ENCODE measurements around the gene SARDH. TPM values are rescaled to one million over a fixed set of nuclear protein-coding genes. Genes with fewer than 3 reads are reported as not detected.

The SARDH gene
- total and polyA plus RNA-seq, 2 of the 13 experiments (the other 11 are each of a cell fraction or from before 2014, with no cell fraction given), result 11.6 to 34.9 TPM

DNA sequence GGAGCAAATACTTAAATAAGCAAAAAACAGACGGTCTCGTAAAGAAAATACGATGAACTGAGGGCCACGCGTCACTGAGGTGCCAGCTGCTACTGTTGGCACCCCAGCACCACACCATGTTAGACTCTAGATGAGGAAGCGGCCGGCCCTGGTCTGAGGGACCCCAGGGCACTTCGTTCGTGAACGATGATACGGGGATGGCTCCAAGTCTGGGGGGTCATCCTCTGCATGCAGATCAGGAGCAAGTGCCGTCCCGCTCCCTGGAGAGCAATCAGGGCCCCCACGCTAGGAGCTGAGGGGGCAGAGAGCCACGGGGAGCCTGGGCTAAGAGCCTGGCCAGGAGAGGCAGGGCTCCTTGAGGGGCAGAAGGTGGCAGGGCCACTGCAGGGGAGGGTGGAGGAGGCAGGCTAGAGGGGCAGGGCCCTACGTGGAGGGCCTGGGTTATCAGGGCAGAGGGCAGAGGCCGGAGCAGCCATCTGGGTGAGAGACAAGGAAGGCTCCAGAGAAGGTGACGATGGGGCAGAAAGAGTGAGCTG lies 24.1 kb downstream of the SARDH start (continued):
- TF ChIP-seq, protein P1, sequence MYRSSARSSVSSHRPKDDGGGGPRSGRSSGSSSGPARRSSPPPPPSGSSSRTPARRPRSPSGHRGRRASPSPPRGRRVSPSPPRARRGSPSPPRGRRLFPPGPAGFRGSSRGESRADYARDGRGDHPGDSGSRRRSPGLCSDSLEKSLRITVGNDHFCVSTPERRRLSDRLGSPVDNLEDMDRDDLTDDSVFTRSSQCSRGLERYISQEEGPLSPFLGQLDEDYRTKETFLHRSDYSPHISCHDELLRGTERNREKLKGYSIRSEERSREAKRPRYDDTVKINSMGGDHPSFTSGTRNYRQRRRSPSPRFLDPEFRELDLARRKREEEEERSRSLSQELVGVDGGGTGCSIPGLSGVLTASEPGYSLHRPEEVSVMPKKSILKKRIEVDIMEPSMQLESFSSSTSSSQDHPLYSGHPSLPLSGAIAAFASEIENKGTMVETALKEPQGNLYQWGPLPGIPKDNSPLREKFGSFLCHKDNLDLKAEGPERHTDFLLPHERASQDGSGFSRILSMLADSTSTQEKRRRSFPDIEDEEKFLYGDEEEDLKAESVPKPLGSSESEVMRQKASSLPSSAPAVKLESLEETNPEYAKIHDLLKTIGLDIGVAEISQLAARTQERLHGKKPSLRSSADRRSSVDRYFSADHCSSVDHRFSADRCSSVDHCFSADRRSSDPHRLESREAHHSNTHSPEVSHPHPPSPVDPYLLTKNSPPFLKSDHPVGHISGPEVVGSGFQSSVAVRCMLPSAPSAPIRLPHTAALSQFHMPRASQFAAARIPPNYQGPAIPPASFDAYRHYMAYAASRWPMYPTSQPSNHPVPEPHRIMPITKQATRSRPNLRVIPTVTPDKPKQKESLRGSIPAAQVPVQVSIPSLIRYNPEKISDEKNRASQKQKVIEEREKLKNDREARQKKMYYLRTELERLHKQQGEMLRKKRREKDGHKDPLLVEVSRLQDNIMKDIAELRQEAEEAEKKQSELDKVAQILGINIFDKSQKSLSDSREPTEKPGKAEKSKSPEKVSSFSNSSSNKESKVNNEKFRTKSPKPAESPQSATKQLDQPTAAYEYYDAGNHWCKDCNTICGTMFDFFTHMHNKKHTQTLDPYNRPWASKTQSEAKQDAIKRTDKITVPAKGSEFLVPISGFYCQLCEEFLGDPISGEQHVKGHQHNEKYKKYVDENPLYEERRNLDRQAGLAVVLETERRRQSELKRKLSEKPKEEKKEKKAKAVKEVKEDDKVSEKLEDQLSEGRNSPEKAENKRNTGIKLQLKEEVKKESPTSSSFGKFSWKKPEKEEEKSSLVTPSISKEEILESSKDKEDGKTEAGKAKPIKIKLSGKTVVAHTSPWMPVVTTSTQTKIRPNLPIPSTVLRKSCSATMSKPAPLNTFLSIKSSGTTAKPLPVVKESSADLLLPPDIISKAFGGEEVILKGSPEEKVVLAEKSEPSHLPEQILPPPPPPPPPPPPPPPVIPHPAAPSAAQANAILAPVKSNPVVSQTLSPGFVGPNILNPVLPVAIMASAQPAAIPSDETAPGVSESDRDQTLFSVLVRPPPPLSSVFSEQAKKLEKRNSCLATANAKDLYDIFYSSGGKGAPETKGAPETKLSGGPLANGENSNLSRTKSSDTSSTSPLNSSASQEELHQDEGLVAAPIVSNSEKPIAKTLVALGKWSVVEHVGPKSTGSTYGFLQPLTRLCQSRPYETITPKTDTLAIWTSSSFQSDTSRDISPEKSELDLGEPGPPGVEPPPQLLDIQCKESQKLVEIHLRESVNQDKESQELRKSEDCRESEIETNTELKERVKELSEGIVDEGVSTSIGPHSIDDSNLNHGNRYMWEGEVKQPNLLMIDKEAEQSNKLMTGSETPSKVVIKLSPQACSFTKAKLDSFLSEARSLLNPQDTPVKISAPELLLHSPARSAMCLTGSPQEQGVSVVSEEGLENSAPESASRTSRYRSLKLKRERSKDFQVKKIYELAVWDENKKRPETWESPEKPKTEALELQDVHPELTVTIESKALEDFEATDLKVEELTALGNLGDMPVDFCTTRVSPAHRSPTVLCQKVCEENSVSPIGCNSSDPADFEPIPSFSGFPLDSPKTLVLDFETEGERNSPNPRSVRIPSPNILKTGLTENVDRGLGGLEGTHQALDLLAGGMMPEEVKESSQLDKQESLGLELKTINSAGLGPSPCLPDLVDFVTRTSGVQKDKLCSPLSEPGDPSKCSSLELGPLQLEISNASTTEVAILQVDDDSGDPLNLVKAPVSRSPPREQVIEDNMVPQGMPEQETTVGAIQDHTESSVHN (CRISPR knock-in tag; IDR thresholded peaks at IDR 0.05), result 0 out of 2 replicates have a peak, but pooled peaks have one; percentile 5
